NCI-H2171 treated with DMSO at 0.1 percent for 48 hours (cell line): ENCODE measurements around the gene SLC2A13.
"Not testable (repeated sequence)": the region's sequence is repeated elsewhere in the genome, so short reads cannot be mapped to it uniquely, and the experiment has no call there.

Experiments
- DNase-seq: peaks from one replicate; lab custom pipeline; 2025; lab: John Stamatoyannopoulos, UW

Gene SLC2A13

GRCh38 chr12:39868328-39868725, 237.6 kb downstream of the SLC2A13 start:
- DNase-seq, result no peak

GRCh38 chr12:39867631-39868327, 238.1 kb downstream of the SLC2A13 start:
- DNase-seq, result no peak

- DNase-seq, result no peak
Measured at GRCh38 chr12:39866135-39866534, 239.7 kb downstream of the SLC2A13 start.

- no peak for DNase-seq
Measured at GRCh38 chr12:39860695-39861094, 245.2 kb downstream of the SLC2A13 start.

- DNase-seq, result no peak
Measured at GRCh38 chr12:39853003-39853402, 252.9 kb downstream of the SLC2A13 start.

- DNase-seq, result no peak
Measured at GRCh38 chr12:39852346-39852745, 253.5 kb downstream of the SLC2A13 start.

GRCh38 chr12:39848218-39848617, 257.7 kb downstream of the SLC2A13 start:
- not testable (repeated sequence) for DNase-seq

GRCh38 chr12:39846971-39847650, 258.8 kb downstream of the SLC2A13 start:
- no peak for DNase-seq

- no peak for DNase-seq
Measured at GRCh38 chr12:39846304-39846703, 259.6 kb downstream of the SLC2A13 start.

GRCh38 chr12:39840422-39840821, 265.5 kb downstream of the SLC2A13 start:
- no peak for DNase-seq

- DNase-seq, result no peak
Measured at GRCh38 chr12:39839072-39839471, 266.8 kb downstream of the SLC2A13 start.

- DNase-seq, result no peak
Measured at GRCh38 chr12:39835517-39836489, 270.1 kb downstream of the SLC2A13 start.

GRCh38 chr12:39831587-39832315, 274.1 kb downstream of the SLC2A13 start:
- no peak for DNase-seq

- no peak for DNase-seq
Measured at GRCh38 chr12:39830852-39831520, 274.9 kb downstream of the SLC2A13 start.

- DNase-seq, result no peak
Measured at GRCh38 chr12:39830171-39830570, 275.7 kb downstream of the SLC2A13 start.

- DNase-seq, result no peak
Measured at GRCh38 chr12:39824505-39825212, 281.2 kb downstream of the SLC2A13 start.

- DNase-seq, result no peak
Measured at GRCh38 chr12:39816671-39817185, 289.2 kb downstream of the SLC2A13 start.

- DNase-seq, result no peak
Measured at GRCh38 chr12:39815746-39816145, 290.1 kb downstream of the SLC2A13 start.

GRCh38 chr12:39814626-39815025, 291.3 kb downstream of the SLC2A13 start:
- no peak for DNase-seq

- no peak for DNase-seq
Measured at GRCh38 chr12:39813776-39814175, 292.1 kb downstream of the SLC2A13 start.
